SK-N-MC (cell line): ENCODE results near the gene ZFR.

Experiments
- DNase-seq: peaks from one replicate; pipeline ENCODE4 v3.0.0-alpha.2; 2011; ENCODE audit warnings: low read depth, low spot score
- H3K27ac ChIP-seq: fragments of 200-600 bp; sonication (generic); 2 replicates; pipeline ENCODE4 v1.5.1; 2016; ENCODE audit warnings: mixed run types
- H3K36me3 ChIP-seq: fragments of 200-600 bp; sonication (generic); 2 replicates; pipeline ENCODE4 v1.6.1; 2017; ENCODE audit warnings: antibody characterized with exemption, low read length, mixed read lengths; ENCODE audit not compliant: insufficient read depth
- H3K4me3 ChIP-seq: fragments of 200-600 bp; sonication (generic); 2 replicates; pipeline ENCODE4 v1.5.1; 2016
- H3K9ac ChIP-seq: fragments of 200-600 bp; sonication (generic); 2 replicates; pipeline ENCODE4 v1.8.0; 2017; ENCODE audit warnings: mixed run types, mixed read lengths; ENCODE audit not compliant: insufficient read length
- H3K9me3 ChIP-seq: fragments of 200-600 bp; sonication (generic); 2 replicates; pipeline ENCODE4 v1.6.1; 2017; ENCODE audit warnings: low read depth, mild to moderate bottlenecking, antibody characterized with exemption, low read length, moderate library complexity, mixed read lengths
- EZH2 ChIP-seq: fragments of 200-600 bp; sonication (generic); IDR thresholded peaks from one replicate; pipeline ENCODE4 v1.6.1; 2017; ENCODE audit warnings: antibody characterized with exemption
- FOXP2 ChIP-seq: optimal IDR thresholded peaks from 2 replicates; pipeline ENCODE3; 2011; ENCODE audit warnings: mild to moderate bottlenecking, moderate library complexity; ENCODE audit not compliant: insufficient read depth; ENCODE audit errors: extremely low read length, control extremely low read depth
- POLR2AphosphoS5 ChIP-seq: IDR thresholded peaks from 2 replicates; pipeline ENCODE4 v1.6.1; 2012; ENCODE audit warnings: mild to moderate bottlenecking, low read depth, low read length, borderline replicate concordance

Gene ZFR

DNA sequence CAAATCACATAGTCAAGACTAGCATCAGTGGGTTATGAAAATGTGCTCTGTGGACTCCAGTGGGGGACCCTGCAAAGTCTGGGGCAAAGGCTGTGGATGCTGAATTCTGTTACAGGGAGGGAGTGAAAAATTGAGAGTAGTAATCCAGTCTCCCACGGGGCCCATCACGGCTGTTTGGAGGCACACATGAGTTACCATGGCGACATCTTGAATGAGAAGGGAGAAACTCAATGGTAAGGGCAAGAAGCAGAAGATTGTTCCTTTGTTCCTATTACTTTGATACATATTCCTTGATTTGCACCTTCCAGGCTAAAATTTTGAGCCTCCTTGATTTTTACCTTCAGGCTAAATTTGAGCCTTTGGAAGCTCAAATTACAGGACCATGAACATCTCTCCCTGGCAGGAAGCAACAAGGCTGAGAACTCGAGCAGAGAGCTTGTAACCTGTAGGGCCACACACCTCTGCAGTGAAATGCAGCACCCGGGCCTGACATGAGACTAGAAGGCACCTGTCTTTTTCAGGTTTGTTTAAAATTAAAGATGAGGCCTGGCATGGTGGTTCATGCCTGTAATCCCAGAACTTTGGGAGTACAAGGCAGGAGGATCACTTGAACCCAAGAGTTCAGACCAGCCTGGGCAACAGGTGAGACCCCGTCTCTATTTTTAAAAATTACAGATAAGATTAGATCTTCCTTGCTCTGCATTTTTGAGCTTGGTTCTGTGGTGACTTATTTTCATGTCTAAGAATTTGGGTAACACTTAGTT, 31.0 kb upstream of the ZFR start:
- H3K9ac ChIP-seq = no peak overlapping the region
- DNase-seq = no peak
- no peak for TF ChIP-seq FOXP2
- TF ChIP-seq EZH2 = no peak
- TF ChIP-seq POLR2AphosphoS5 = no peak
- no peaks in the 10 kb centered on the region for H3K36me3 ChIP-seq
- H3K9me3 ChIP-seq = no peaks in the 10 kb centered on the region
- no peak overlapping the region for H3K4me3 ChIP-seq
- H3K27ac ChIP-seq = no peak overlapping the region

DNA sequence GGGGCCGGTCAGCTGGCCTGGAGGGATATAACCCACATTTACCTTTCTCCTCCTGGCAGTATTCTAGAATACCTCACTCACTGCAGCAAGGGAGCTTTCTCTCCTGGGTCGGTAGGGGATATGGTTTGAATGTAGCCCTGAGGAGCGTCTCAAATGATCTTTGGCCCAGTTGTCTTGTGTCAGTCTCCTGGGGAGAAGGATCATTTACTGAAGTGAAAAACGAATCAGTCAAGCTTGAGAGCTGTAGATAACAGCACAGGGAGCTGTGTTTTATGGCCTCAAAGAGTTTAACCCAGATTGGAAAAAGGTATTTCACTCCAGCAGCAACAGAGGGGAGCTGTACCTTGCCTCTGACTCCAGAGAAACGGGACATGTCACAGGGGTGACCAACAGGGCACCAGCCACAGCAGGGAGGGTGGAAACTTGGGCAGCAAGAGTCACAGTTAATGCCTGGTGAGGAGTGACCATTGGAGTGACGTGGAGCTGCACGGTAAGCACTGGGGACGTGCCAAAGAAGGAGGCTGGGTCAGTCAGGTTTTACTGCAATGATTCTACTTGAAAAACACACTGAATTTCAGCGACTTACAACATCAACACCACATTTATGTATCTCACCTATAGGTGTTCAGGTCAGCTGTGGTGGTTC, 29.8 kb upstream of the ZFR start:
- DNase-seq = no peak

DNA sequence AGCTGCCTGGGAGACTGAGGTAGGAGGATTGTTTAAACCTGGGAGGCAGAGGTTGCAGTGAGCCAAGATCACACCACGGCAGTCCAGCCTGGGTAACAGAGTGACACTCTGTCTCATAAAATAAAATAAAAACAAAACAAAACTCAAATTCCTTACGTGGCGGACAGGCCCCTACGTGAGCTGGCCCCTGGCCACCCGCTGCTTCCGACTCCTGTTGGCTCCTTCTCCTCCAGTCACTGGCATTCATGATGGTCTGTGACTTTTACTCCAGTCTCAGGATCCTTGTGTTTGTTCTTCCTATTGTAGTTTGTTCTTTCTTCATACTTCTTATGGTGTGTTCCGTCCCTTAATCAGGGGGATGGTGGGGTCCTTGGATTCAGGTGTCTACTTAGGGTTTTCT, 28.5 kb upstream of the ZFR start:
- no peak overlapping the region for H3K9ac ChIP-seq
- no peaks in the 10 kb centered on the region for H3K36me3 ChIP-seq
- TF ChIP-seq EZH2 (no peak), POLR2AphosphoS5 (no peak), FOXP2 (no peak)

More for the DNA sequence above, 29.8 kb upstream of the ZFR start:
- TF ChIP-seq EZH2 (no peak), POLR2AphosphoS5 (no peak), FOXP2 (no peak)
- Histone ChIP-seq H3K4me3 (no peak overlapping the region), H3K27ac (no peak overlapping the region), H3K9me3 (no peaks in the 10 kb centered on the region), H3K9ac (no peak overlapping the region), H3K36me3 (no peaks in the 10 kb centered on the region)

DNA sequence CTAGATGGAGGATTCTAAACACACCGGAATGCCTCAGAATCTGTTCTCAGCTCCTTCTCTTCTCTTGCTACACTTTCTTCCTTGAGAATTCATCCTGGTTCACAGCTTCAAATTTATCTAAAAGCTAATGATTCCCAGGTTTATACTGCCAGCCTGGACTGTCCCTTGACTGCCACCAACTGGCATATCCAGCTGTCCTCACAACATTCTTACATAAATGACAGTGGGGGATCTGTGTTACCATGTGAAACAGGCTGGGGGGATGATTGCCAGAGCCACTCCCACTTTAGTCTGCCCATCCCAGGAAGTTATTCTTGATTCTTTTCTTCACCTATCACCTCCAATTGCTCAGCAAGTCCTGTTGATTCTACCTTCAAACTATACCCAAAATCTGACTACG, 27.2 kb upstream of the ZFR start:
- no peak for DNase-seq
- no peak overlapping the region for H3K27ac ChIP-seq
- no peak overlapping the region for H3K9ac ChIP-seq
- no peaks in the 10 kb centered on the region for H3K9me3 ChIP-seq
- TF ChIP-seq POLR2AphosphoS5 (no peak), EZH2 (no peak), FOXP2 (no peak)
- H3K36me3 ChIP-seq = no peaks in the 10 kb centered on the region
- H3K4me3 ChIP-seq = no peak overlapping the region

More for the DNA sequence above, 28.5 kb upstream of the ZFR start:
- H3K9me3 ChIP-seq = no peaks in the 10 kb centered on the region
- DNase-seq = no peak
- H3K27ac ChIP-seq = no peak overlapping the region
- no peak overlapping the region for H3K4me3 ChIP-seq

DNA sequence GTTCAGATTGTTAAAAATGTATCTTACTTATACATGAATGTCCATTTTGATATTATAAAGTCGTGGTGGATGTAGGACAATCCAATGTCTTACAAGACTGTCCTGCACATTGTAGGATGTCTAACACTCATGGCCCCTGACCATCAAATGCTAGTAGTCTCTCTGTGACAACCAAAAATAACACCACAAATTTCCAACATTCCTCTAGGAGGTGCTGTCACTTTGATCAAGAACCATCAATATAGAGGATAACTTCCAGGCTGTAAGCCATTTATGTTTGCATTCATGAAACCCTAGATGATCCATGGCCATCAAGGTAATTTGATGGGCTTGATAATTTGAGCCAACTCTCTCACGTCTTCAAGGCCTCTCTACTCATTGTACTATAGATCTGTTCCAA, 20.5 kb upstream of the ZFR start:
- TF ChIP-seq EZH2 (no peak), FOXP2 (no peak), POLR2AphosphoS5 (no peak)
- Histone ChIP-seq H3K27ac (no peak overlapping the region), H3K9ac (no peak overlapping the region), H3K36me3 (no peaks in the 10 kb centered on the region), H3K4me3 (no peak overlapping the region), H3K9me3 (no peaks in the 10 kb centered on the region)
- no peak for DNase-seq

DNA sequence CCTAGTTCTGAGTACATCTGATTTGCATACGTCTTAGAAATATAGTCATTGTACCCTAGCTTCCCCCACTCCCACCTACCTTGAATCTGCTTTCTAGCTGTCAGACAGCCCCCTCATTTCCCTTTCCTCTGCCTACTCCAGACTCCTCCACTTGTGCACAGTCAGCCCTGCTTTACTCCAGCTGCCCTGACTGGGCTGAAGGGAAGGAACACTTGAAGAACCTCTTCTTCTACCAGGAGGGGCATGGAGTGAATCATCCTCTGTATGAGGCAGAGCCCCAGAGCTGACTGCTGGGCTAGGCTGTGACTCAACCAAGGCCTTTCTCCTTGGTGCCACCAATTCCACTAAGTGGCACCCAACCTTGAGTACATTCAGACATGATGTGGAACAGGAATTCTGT, 18.1 kb upstream of the ZFR start:
- H3K36me3 ChIP-seq = no peaks in the 10 kb centered on the region
- H3K4me3 ChIP-seq = no peak overlapping the region
- H3K9ac ChIP-seq = no peak overlapping the region
- H3K27ac ChIP-seq = no peak overlapping the region
- no peaks in the 10 kb centered on the region for H3K9me3 ChIP-seq
- no peak for TF ChIP-seq POLR2AphosphoS5
- TF ChIP-seq FOXP2 = no peak
- TF ChIP-seq EZH2 = no peak
- no peak for DNase-seq

DNA sequence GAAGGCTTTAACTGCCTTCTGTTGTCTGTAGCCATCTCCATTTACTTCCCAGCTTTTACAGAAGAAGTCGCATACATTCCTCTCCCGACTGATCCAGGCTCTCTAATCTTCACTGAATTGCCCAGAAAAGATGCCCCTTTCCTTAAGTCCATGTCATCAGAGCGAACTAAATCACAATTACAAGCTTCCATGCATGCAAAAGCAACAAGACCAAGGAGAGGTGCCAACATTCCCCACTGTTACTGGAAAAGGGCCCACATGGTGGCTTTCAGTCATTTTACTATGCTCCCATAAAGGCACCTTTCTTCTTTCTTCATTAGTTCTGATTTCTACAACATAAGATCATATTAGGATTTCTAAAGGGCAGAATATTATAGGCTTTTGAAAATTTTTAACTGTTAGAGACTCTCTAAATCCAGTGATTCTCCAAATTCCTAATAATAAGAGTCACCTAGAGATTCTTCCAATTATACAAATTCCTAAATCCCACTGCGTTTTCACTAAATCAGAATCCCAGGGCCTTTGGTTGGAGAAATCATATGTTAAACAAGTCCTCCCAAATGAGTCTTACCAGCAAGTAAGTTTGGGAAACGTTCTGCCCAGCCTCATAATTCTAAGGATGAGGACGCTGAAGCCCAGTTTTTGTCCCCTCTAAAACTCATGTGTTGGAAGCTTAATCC, 17.0 kb upstream of the ZFR start:
- no peak overlapping the region for H3K9ac ChIP-seq
- H3K27ac ChIP-seq = no peak overlapping the region
- no peak for DNase-seq
- H3K9me3 ChIP-seq = no peaks in the 10 kb centered on the region
- TF ChIP-seq FOXP2 (no peak), POLR2AphosphoS5 (no peak), EZH2 (no peak)
- H3K36me3 ChIP-seq = no peaks in the 10 kb centered on the region
- no peak overlapping the region for H3K4me3 ChIP-seq

DNA sequence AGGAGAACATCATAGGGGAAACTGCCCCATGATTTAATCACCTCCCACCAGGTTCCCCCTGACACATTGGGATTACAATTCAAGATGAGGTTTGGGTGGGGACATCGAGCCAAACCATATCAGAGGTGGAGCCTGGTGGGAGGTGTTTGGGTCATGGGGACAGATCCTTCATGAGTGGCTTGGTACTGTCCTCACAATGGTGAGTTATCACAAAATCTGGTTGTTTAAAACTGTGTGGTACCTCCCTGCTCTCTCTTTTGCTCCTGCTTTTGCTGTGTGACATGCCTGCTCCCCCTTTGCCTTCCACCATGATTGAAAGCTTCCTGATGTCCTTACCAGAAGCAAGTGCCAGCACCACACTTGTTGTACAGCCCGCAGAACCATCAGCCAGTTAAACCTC, 16.2 kb upstream of the ZFR start:
- TF ChIP-seq POLR2AphosphoS5 (no peak), EZH2 (no peak), FOXP2 (no peak)

More for the DNA sequence above, 16.2 kb upstream of the ZFR start:
- no peak overlapping the region for H3K9ac ChIP-seq
- H3K9me3 ChIP-seq = no peaks in the 10 kb centered on the region
- H3K36me3 ChIP-seq = no peaks in the 10 kb centered on the region
- no peak overlapping the region for H3K27ac ChIP-seq
- no peak for DNase-seq
- no peak overlapping the region for H3K4me3 ChIP-seq
